Heart right ventricle (tissue), 16 donors: ENCODE data around the gene FAM98C. TPM values are rescaled to one million over a fixed set of nuclear protein-coding genes. Genes with fewer than 3 reads are reported as not detected.
A peak's percentile ranks its signal among the peaks of the same experiment; 100 is the strongest.

ENCODE experiments used
- ATAC-seq, 8 donors: fragments of 200-7000 bp; cut with Tn5 transposase; one replicate each; pipeline ENCODE4 v1.9.1; 2020; ENCODE audit warnings: mild to moderate bottlenecking in 8 of 8, moderate library complexity in 8 of 8, moderate number of reproducible peaks in 1 of 8
- DNase-seq, 2 donors: peaks; one replicate each; pipeline ENCODE4 v3.0.0-alpha.2; 2020
- H3K27ac ChIP-seq, 10 donors: fragments of 200-600 bp; sonication (generic) in 2 of 10; one replicate each; pipeline versions ENCODE4 v1.5.0 to v1.8.0; 2020 to 2022; ENCODE audit warnings: mild to moderate bottlenecking in 3 of 10
- H3K27me3 ChIP-seq, 7 donors: fragments of 200-600 bp; one replicate each; pipeline ENCODE4 v1.8.0; 2021 to 2022; ENCODE audit warnings: mild to moderate bottlenecking in 2 of 7
- H3K36me3 ChIP-seq, 9 donors: fragments of 200-600 bp; sonication (generic) in 1 of 9; one replicate each; pipeline versions ENCODE4 v1.5.0 to v1.8.0; 2020 to 2022; ENCODE audit warnings: mild to moderate bottlenecking in 2 of 9
- H3K4me1 ChIP-seq, 9 donors: fragments of 200-600 bp; sonication (generic) in 1 of 9; one replicate each; pipeline versions ENCODE4 v1.5.0 to v1.8.0; 2020 to 2022; ENCODE audit warnings: mild to moderate bottlenecking in 4 of 9
- H3K4me3 ChIP-seq, 10 donors: fragments of 200-600 bp; sonication (generic) in 2 of 10; one replicate each; pipeline versions ENCODE4 v1.5.0 to v1.8.0; 2020 to 2022; ENCODE audit warnings: mild to moderate bottlenecking in 7 of 10, moderate library complexity in 2 of 10
- H3K9me3 ChIP-seq, 11 donors: fragments of 200-600 bp in 10 of 11; sonication (generic) in 2 of 11; one replicate each; pipeline versions ENCODE4 v1.5.0 to v1.8.0; 2013 to 2022; ENCODE audit warnings: mild to moderate bottlenecking in 2 of 11, control low read depth in 1 of 11, moderate library complexity in 1 of 11
- CTCF ChIP-seq, 9 donors: fragments of 200-600 bp; sonication (generic) in 2 of 9; IDR thresholded peaks; one replicate each; pipeline versions ENCODE4 v1.5.0 to v1.8.0; 2021 to 2022; ENCODE audit warnings: antibody characterized with exemption in 9 of 9, mild to moderate bottlenecking in 5 of 9, moderate library complexity in 1 of 9
- WGBS, 2 donors: extraction: QIAGEN DNeasy Blood & Tissue Kit; methylation state at CpG; one replicate each; pipeline ENCODE4 v1.1.7; 2013; ENCODE audit warnings: inconsistent platforms in 1 of 2; 5-methylcytosine and 5-hydroxymethylcytosine counted together
- intact Hi-C, 10 donors: fragments of 100-400 bp; cut with DNase I; formaldehyde crosslinking; loops; one replicate each; pipeline versions ENCODE4 v1.11.1 to v1.14.2; 2022
- polyA plus RNA-seq, 2 donors: library from polyadenylated mRNA; stranded (reverse); fragments of 200-250 nt; gene quantifications; one replicate each; pipeline ENCODE4 v1.2.3, GENCODE V29; 2013
- total RNA-seq, 10 donors: library from RNA; stranded (reverse); fragmentation: NEBNext Ultra II Directional in 3 of 10; extraction: Animal tissue kit (Norgen Biotek cat#: 25700) in 3 of 10; gene quantifications; one replicate each; pipeline versions ENCODE4 v1.2.1 to v1.2.4, GENCODE V29; 2021 to 2023
- donor health status: Arrhythmogenic right ventricular cardiomyopathy.
- donor health status: ischemic (EF 13 %, LVEDD 7.1; RV severe dilation, severe dysfunction).
- donor health status: healthy with polysubstance abuse.
- donor health status: DM: no; HTN: yes; CAD: no.
- donor health status: DM: no; HTN: no; CAD: no.
- donor health status: ischemic (EF 25% LVEDD 6.9; RV normal size, moderate dysfunction).
- donor health status: ischemic (EF 25% LVEDD 5.7; RV mildly dilated, moderate dysfunction).
- donor health status: healthy.
- donor health status: DM: yes; HTN: yes; CAD: no.
- donor health status: Ischemic cardiomyopathy.
- donor health status: ischemic (EF 35%, LVEDD 5.7; RV mildly dilated, moderate dysfunction).
- donor health status: nonischemic (EF 11% LVEDD 7.7; RV severe dilation, severe dysfunction).
- donor health status: DM: yes; HTN: yes; CAD: no.
- donor health status: PGD.
- donor health status: ischemic (EF 29% LVEDD 5.4; RV normal size, mild dysfunction).
- donor health status: nonischemic (EF 23%, LVEDD 6.1; RV moderate dilation, normal function).

The FAM98C gene
- total and polyA plus RNA-seq, 12 donors = 9.8 to 16.1 (median 12.3) TPM

GRCh38 chr19:38429055-38429810 is 26.3 kb downstream of the FAM98C start:
- ATAC-seq (no peak), DNase-seq (no peak)
- peaks cover 6 to 57% (median 26%) of the 10 kb centered on the region in 7 donors for H3K27me3 ChIP-seq
- no peak for TF ChIP-seq CTCF (IDR thresholded peaks at IDR 0.05)
- no peaks in the 10 kb centered on the region for H3K9me3 ChIP-seq
- peaks cover 0 to 20% (median 0%) of the 10 kb centered on the region in 9 donors for H3K4me1 ChIP-seq
- no peak overlapping the region for H3K4me3 ChIP-seq
- WGBS, 2 donors = 61 to 65% methylated on average over 14 of the region's 14 CpGs
- H3K27ac ChIP-seq = no peak overlapping the region
- no peaks in the 10 kb centered on the region for H3K36me3 ChIP-seq
- intact Hi-C loops = no loop called here

GRCh38 chr19:38429811-38430156 is 26.9 kb downstream of the FAM98C start:
- DNase-seq = no peak
- Histone ChIP-seq H3K27ac (no peak overlapping the region), H3K4me1 (peaks cover 0 to 20% (median 0%) of the 10 kb centered on the region in 9 donors), H3K36me3 (no peaks in the 10 kb centered on the region), H3K27me3 (peaks cover 6 to 58% (median 31%) of the 10 kb centered on the region in 7 donors), H3K9me3 (no peaks in the 10 kb centered on the region), H3K4me3 (no peak overlapping the region)
- intact Hi-C loops = no loop called here
- ATAC-seq = no peak
- 76 to 89% methylated on average over 2 of the region's 2 CpGs for WGBS, 2 donors
- no peak for TF ChIP-seq CTCF (IDR thresholded peaks at IDR 0.05)

DNA sequence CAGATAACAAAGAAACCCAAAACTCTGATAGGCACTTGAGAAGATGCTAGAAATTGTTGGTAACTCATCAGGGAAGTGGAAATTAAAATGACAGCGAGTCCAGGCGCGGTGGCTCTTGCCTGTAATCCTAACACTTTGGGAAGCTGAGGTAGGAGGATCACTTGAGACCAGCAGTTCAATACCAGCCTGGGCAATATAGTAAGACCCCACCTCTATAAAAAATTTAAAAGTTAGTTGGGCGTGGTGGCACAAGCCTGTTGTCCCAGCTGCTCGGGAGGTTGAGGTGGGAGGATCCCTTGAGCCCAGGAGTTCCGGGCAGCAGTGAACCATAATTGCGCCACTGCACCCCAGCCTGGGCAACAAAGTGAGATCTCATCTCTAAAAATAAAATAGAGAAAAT is 28.0 kb downstream of the FAM98C start:
- peaks cover 0 to 14% (median 0%) of the 10 kb centered on the region in 9 donors for H3K4me1 ChIP-seq
- intact Hi-C loops = no loop called here
- H3K36me3 ChIP-seq = no peaks in the 10 kb centered on the region
- no peak overlapping the region for H3K27ac ChIP-seq
- peaks cover 6 to 56% (median 37%) of the 10 kb centered on the region in 7 donors for H3K27me3 ChIP-seq
- TF ChIP-seq CTCF (IDR thresholded peaks at IDR 0.05) = no peak
- 85 to 89% methylated on average over 7 of the region's 7 CpGs for WGBS, 2 donors
- no peak for ATAC-seq
- no peaks in the 10 kb centered on the region for H3K9me3 ChIP-seq
- no peak for DNase-seq
- H3K4me3 ChIP-seq = no peak overlapping the region

DNA sequence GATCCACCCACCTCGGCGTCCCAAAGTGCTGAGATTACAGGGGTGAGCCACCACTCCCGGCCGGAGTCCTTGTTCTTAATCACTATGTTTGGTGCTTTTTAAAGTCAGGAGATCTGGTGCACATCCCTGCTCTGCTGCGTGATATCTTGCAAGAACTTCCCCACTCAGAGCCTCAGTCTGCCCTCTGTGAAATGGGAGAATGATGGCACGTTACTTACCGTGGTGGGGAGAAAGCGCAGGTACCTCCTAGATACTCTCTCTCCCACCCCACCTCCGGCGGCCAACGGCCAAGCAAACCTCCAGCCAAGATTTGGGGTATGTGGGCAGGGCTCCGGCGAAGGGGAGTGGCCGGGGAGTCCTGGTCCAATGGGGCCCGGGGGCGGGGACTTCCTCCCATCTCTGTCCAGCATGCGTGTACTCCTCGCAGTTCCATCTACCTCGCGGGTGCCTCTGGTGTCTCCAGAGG is 30.4 kb downstream of the FAM98C start, which contains the start of gene RYR1:
RYR1 (plus strand) TSS at position 424 of the 466 bp plus-strand sequence. CDS start 139 bp downstream, outside the sequence.
- Histone ChIP-seq H3K4me1 (peaks cover 0 to 12% (median 0%) of the 10 kb centered on the region in 9 donors), H3K36me3 (no peaks in the 10 kb centered on the region), H3K4me3 (peak within 1 kb of the TSS in 2 of 10 donors; percentile 12 to 18), H3K27me3 (peaks cover 6 to 65% (median 42%) of the 10 kb centered on the region in 7 donors), H3K9me3 (no peaks in the 10 kb centered on the region), H3K27ac (no peak within 1 kb of the TSS)
- peak; percentile 27 to 63 for DNase-seq
- WGBS, 2 donors = 14 to 15% methylated on average over 20 of the region's 20 CpGs
- peak in 7 of 8 donors; percentile 49 to 90 (median 78) for ATAC-seq
- no peak for TF ChIP-seq CTCF (IDR thresholded peaks at IDR 0.05)
- intact Hi-C loops = no loop called here
